ENCODE data around the gene SSMEM1.
"Not testable (repeated sequence)": the region's sequence is repeated elsewhere in the genome, so short reads cannot be mapped to it uniquely, and the experiment has no call there.

Gene SSMEM1

DNA sequence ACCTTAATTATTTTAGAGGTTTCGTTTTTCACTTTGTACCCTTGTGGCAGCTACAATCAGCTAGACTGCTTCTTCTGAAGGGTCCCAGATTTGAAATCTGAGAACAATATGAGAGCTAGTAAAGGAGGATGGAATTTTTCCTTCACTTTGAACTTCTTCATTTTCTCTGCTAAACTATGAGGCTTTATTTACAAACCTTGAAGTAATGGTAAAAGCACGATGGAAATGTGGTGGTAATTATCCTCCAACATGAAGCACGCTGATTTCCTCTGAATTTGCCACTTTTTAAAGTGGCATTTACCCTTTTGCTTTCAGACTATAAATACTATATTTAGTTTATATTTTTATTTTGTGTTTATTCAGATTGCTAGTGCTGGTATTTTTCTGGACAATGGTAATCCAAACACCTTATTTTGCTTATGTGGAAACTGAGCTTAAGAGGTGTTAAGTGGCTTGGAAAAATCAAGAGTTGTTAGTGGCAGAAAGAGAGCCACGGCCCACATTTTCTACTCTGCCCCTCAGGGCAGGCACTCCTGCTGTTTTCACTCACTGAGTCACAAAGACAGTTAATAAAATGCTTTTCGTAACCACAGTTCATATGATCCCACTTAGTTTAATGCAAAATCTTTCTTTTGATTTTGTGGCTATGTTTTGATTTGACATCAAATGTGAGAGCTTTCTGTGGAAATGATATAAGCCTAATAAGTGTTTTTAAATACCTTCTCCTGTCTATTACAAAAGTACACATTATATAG is 2.7 kb downstream of the SSMEM1 start:
- DNase-seq (ENCODE audit: extremely low read depth in 1 of 2, low read depth in 1 of 2) = no peak

DNA sequence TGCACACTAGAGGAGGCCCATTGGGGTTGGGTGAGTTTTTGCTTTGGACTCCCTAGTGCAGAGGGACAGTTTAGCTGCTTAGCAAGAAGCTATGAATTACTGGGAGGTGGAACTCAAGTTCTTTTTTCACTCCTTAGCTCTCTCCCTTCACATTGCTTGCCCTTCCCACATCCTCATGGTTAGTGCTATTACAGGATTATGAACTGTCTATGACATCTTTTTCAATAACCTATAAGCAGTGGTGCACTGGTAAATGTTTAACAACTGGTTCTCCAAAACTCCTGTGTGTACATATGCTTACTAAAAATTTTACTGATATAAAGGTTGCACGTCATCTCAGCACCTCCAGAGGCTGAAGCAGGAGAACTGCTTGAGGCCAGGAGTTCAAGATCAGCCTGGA is 6.2 kb downstream of the SSMEM1 start:
- DNase-seq (ENCODE audit: extremely low read depth in 1 of 2, low read depth in 1 of 2) = no peak

DNA sequence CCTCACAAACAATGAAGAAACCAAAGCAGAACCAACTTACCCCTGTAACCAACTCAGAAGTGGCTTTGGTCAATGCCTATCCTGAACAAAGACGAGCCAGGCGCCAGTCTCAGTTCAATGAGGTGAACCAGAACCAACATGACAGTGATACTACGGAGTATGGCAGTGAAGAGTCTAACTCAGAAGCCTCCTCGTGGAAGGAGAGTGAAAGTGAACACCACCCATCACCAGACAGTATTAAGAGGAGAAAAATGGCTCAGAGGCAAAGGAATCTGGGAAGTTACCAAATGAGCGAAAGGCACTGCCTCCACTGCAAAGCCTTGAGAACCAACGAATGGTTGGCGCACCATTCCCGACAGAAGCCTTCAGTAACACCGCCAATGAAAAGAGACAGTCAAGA is 8.4 kb downstream of the SSMEM1 start:
- DNase-seq (ENCODE audit: extremely low read depth in 1 of 2, low read depth in 1 of 2) = no peak

DNA sequence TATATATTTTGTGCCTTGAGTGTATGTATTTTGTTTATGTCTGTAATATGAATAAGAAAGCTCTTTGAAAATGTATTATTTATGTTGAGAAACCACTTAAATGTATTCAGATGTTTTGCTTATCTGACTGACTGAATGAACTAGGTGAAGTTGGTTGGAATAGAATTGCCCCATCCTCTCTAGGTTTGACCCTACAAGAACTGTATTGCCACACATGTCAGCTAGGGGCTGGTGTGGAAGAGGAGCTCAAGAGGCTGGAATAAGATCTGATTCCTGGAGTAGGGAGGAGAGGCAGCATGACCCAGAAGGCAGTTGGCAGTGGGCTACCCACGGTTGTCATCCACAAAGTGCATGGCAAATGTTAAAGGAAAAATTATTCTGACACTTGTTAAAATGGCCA is 9.1 kb downstream of the SSMEM1 start:
- no peak for DNase-seq (ENCODE audit: extremely low read depth in 1 of 2, low read depth in 1 of 2)

DNA sequence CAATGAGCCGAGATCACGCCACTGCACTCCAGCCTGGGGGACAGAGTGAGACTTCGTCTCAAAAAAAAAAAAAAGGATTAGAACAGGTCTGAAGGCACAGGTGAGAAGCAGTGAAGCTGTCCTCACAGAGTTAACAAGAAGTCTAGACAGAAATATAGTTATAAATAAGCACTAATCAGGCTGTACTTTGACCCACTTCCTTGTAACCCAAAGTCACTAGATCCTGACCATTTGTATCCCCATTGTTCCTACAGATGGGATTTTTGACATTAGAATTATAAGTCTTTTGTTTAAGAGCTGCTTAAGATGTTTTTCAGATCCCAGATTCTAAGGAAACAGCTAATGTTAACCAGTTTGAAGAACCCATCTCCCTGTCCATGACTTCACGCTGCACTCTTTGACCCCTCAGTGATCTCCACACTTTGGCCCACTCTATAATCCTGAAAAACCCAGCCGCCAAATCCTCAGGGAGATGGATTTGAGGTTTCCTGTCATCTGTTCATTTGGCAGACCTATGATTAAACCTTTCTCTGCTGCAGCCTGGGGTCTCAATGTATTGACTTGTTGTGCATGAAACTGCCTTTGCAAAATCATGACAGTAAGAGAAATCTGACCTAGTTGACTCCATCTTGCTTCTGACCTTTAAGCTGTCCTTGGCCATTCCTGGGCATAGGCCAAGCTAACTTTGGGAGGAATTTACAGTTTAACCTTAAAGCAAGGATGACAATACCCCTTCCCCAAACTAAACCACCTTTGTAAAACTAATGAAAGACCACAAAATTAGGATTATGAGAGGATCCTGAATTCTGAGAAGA is 11.4 kb downstream of the SSMEM1 start:
- DNase-seq (ENCODE audit: extremely low read depth in 1 of 2, low read depth in 1 of 2) = no peak

DNA sequence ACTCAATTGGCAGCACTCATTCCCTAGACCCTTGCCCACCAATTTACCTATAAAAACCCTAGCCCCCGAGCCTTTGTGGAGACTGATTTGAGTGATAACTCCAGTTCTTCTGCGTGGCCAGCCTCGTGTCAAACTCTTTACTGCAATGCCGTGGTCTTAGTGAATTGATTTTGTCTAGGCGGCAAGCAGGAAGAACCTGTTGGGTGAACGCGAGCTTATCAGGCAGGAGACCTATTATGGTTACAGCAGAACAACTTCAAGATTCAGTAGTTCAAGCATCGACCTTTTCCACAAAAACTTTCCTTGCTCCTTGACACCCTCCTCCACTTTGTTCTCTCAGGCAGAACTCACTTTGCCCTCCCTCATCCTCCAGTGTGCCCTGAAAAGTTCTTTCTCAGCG is 12.2 kb downstream of the SSMEM1 start:
- DNase-seq (ENCODE audit: extremely low read depth in 1 of 2, low read depth in 1 of 2) = no peak

DNA sequence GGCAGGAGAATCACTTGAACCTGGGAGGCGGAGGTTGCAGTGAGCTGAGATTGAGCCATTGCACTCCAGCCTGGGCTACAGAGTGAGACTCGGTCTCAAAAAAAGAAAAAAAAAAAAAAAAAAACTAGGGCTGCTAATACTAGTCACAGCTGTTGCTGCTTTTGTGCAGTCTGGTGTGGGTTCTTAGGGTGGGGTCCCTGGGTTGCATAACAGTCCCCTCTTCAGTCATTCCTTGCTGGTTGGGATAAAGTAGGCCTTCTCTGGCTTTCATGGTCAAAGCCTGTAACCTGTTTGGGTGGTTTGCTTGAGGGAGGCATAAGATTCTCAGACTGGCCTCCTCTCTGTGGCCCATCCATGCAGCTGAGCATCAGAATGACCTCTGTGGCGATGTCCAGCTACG is 14.1 kb downstream of the SSMEM1 start:
- no peak for DNase-seq (ENCODE audit: extremely low read depth in 1 of 2, low read depth in 1 of 2)

DNA sequence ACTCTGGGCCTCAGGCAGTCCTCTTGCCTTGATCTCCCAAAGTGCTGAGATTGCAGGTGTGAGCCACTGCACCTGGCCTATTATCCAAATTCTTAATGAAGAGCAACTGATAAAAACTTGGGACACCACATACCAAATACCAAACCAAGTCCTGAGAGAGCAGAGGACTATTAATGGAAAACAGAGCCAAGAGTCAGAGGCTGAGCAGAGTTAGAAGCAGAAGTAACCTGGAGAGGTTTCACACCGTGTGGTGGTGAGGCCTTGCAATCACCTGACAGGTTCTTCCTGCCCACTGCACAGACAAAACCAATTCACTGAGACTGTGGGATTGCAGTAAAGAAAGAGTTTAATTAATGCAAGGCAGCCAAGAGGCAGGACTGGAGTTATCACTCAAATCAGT is 16.0 kb downstream of the SSMEM1 start:
- no peak for DNase-seq (ENCODE audit: extremely low read depth in 1 of 2, low read depth in 1 of 2)

DNA sequence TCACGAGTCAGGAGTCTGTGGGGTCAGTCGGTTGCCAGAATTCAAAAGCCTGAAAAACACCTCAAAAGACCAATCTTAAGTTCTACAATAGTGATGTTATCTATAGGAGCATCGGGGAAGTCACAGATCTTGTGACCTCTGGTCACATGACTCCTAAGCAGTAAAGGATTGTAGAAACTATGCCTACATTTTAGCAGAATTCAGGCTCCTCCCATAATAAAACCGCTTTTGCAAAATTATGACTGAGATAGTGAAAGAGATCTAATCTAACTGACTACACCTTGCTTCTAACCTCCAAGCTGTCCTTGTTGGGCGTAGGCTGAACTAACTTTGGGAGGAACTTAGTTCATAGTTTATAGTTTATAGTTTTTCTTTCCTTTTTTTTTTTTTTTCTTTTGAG is 16.6 kb downstream of the SSMEM1 start:
- no peak for DNase-seq (ENCODE audit: extremely low read depth in 1 of 2, low read depth in 1 of 2)

DNA sequence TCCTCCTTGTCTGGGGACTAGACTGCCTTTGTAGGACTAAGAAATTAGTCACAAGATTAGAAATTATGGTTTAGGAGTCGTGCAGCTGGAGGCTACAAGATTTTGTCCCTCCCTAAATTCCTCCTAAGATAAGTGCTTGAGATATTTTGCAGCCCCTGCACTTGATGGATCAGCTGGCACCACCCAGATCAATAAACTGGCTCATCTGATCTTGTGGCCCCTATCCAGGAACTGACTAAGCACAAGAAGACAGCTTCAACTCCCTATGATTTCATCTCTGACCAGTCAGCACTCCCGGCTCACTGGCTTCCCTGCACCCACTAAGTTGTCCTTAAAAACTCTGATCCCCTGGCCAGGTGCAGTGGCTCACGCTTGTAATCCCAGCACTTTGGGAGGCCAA is 17.3 kb downstream of the SSMEM1 start:
- not testable (repeated sequence) for DNase-seq (ENCODE audit: extremely low read depth in 1 of 2, low read depth in 1 of 2)

DNA sequence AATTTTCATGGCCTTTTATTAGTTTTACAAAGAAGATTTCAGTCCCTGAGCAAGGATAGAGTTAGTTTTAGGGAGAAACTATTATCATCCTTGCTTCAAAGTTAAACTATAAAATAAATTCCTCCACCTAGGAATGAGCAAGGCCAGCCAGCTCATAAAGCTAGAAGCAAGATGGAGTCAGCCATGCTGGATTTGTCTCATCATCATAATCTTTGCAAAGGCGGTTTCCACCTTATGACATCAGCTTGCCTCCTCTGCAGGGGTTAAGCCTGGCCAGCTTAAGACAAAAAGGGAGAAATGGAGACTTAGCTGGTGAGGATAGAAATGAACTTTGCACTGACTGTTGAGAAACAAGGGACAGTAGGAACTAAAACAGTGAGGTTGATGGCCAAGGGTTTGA is 18.7 kb downstream of the SSMEM1 start:
- DNase-seq (ENCODE audit: extremely low read depth in 1 of 2, low read depth in 1 of 2) = no peak

DNA sequence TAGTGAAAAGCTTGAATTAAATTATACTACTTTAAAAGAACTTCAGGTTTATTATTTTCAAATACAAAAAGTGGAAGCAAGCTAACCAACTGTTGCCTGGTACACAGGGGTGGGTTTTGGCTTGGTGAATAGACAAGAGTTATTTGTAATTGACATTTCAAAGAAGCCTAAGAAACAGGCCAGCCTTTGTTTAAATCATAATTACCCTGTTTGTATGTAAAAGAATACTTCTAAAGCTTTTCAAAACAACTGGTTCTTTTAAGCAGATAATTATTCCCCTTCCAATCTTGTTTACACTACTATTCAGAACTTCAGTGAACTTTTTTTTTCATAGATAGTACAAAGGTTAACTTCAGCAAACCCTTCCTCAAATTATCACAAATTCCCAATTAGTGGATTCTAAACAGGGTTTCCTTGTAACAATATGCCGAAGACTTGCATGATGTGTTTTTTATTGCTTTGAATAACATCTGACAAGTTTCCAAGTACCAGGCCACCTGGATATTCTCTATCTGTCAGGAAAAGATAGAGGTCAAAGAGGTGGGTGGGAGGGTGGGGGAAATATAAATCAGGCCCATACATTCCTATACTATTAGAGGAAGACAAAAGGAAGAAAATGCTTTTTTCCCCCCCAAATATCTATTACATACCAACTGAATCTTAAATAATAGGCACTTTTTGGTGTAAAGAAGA is 20.4 kb downstream of the SSMEM1 start:
- no peak for DNase-seq (ENCODE audit: extremely low read depth in 1 of 2, low read depth in 1 of 2)

DNA sequence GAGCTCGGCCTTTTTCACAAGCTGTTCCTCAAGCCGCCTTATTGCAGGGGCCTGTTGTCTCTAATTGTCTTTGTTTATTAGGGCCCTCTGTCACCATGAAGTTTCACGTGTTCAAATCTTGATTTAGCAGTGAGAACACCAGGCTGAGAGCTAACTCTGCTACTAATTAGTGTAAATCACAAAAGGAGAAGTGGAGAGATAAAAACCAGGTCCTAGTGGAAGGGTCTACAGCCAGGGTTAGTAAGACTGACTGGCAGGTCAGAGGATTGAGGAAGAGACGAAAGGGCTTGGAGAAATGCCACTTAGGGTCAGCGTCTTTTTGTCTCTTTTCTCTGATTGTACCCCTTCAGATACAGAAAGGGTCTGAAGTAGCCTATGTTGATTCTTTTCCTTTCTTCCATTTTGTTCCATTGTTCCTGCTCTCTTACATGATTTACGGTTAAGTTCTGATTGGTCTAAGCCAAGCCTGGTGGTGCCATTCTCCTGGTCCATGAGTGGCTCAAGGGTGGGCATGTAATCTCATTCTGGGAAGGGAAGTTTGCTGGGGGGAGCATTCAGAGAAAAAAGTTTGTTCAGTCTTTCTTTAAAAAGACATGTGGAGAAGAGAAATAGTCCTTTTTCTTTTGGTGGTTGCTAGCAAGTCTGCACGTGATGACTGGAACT is 21.3 kb downstream of the SSMEM1 start:
- no peak for DNase-seq (ENCODE audit: extremely low read depth in 1 of 2, low read depth in 1 of 2)

DNA sequence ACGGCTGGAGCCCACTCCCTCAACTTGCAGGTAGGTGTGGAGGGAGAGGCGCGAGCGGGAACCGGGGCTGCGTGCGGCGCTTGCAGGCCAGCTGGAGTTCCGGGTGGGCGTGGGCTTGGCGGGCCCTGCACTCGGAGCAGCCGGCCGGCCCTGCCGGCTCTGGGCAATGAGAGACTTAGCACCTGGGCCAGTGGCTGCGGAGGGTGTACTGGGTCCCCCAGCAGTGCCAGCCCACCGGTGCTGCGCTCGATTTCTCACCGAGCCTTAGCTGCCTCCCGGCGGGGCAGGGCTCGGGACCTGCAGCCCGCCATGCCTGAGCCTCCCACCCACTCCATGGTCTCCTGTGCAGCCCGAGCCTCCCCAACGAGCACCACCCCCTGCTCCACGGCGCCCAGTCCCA is 22.3 kb downstream of the SSMEM1 start:
- DNase-seq (ENCODE audit: extremely low read depth in 1 of 2, low read depth in 1 of 2) = not testable (repeated sequence)

DNA sequence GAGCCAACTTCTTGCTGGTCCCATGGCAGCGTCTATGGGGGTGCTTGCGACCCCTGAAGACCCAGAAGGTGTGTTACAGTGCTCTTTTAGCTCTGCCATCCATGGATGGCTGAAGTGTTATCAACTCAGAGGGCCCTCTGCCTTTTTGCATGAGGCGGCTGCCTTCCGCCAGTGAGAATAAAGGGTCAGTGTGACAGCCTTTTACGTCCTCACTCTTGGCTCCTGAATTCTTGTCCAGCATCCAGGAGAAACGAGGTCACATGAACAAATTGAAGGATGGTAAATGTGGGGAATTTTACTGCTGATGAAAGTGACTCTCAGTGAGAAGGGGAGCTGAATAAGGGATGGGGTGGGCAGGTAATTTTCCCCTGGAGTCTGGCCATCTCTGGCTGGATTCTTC is 24.1 kb downstream of the SSMEM1 start:
- no peak for DNase-seq (ENCODE audit: extremely low read depth in 1 of 2, low read depth in 1 of 2)

DNA sequence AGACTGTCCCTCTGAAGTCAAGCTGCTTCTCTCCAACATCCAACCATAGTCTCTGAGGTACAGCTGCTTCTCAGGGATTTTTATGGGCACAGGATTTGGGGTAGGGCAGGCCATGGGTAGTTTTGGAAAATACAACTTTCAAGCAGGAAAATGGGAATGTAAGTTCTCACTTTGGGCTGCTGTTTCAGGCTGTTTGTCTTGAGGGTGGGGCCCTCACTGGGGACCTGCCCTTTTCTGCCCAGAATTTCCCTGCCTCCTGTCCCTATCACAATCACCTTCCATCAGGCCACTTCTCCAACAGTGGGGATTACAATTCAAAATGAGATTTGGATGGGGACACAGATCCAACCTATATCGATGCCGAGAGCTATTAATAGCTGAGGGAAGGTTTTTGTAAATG is 24.5 kb downstream of the SSMEM1 start:
- DNase-seq (ENCODE audit: extremely low read depth in 1 of 2, low read depth in 1 of 2) = no peak

DNA sequence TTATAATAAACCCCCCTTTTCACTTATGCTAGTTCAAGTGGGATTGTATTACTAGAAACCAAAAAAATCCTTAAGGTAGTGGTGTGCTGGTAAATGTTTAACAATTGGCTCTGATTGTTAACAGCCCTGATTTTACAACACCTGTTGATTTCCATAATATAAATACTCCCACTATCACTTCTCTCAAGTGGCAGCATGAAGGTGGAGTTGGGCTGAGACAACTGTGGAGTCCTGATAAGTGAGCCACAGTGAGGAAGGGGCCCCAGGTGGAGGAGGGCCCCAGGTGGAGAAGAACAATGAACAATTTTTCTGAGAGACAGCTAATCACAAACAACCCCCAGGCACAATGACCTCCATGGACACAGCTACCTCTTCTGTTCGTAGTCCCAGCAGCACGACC is 26.4 kb downstream of the SSMEM1 start:
- DNase-seq (ENCODE audit: extremely low read depth in 1 of 2, low read depth in 1 of 2) = no peak

DNA sequence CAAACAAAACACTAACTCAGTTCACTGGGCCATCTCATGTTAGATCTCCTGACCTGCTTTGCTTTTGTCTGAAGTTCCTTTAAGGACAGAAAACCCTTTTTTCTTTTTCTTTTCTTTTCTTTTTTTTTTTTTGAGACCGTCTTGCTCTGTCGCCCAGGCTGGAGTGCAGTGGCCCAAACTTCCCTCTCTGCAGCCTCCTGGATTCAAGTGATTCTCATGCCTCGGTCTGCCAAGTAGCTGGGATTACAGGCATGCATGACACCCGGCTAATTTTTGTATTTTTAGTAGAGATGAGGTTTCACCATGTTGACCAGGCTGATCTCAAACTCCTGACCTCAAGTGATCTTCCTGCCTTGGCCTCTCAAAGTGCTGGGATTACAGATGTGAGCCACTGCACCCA is 28.7 kb downstream of the SSMEM1 start:
- DNase-seq (ENCODE audit: extremely low read depth in 1 of 2, low read depth in 1 of 2) = not testable (repeated sequence)

DNA sequence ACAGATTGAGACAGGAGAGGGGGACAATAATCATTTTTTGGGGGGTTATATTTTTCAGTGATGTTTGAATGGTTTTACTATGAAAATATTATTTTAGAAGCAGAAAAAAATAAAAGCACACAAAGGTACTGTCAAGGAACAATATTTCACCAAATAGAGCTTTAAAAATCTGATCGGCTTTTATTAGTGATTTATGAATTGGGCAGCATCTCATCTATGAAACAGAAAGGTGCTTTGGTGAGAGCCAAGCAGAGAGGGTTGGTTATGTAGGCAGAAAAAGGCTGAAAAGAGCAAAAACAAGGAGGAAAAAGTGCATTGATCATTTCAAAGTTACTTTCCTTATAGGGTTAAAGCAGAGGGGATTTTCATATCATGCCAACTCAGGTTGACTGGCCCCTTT is 32.6 kb downstream of the SSMEM1 start:
- no peak for DNase-seq (ENCODE audit: extremely low read depth in 1 of 2, low read depth in 1 of 2)

DNA sequence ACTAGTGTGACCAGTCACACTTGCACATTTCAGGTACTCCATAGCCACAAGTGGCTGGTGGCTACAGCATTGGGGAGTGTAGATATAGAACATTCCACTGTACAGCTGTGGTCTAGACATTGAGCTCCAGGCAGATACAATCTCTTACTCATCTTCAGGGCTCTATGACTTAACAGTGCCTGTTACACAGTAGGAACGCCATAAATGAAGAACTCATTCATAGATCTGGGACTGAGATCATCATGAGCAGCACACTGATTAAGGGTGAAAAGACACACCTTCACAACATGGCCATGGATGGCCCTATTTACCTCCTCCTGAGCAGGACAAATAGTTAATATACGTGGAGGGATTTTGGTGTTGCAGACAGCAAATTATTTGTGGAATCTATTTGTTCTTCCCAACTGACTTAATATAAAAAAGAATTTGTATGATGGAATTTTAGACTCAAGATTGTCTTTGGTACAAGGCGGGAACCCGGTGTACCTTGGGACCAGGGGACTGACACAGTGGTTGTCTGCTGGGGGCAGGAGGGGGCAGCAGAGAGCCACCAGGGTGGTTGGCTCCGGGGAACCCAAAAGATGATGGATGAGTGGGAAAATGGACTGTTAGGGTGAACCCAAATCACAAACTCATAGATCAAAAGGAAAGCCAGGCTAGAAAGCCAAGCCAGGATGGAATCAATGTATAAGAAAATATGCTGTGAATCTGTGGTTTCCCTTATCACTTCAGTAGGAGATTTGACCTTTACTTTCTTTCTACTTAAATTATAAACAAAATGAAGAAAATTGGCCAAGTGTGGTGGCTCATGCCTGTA is 34.7 kb downstream of the SSMEM1 start:
- peak; percentile 17 to 22 for DNase-seq (ENCODE audit: extremely low read depth in 1 of 2, low read depth in 1 of 2)

Data from stimulated activated CD8-positive, alpha-beta memory T cell treated with anti-CD3 and anti-CD28 coated beads, Interleukin-7, amount 100 ng/mL, for 48 hours (primary cell).